ENCODE data around the gene EPS8L1.

DNA sequence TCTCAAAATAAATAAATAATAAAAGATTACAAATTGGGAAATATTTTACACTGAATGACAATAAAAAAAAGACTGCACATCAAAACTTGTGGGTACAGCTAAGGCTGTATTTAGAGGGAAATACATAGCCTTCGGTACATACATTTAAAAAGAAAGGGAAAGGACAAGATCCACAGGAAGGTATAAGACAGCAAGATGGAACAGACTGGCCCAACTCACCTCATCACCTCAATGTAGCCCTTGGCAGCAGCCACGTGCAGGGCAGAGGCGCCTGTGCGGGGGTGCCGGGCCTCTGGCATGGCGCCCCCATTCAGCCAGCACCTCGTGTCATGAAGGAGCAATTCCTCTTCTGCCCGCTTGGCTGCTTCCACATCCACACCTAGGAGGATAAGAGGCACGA lies 27.5 kb downstream of the EPS8L1 start:
- TF ChIP-seq POLR2A (IDR thresholded peaks at IDR 0.05; ENCODE audit: low read depth, low read length) (no peak), POLR2AphosphoS5 (IDR thresholded peaks at IDR 0.05; ENCODE audit: low read depth, low read length) (no peak)

Measured in GM12892 (cell line).